Osteoblast (primary cell): ENCODE data around the gene SLC35F5. TPM values are rescaled to one million over a fixed set of nuclear protein-coding genes. Genes with fewer than 3 reads are reported as not detected.

Experiments
- DNase-seq: peaks from one replicate; pipeline ENCODE4 v3.0.0; 2011; ENCODE audit warnings: low spot score, mixed read lengths; ENCODE audit not compliant: insufficient read length; ENCODE audit errors: missing footprints
- H2AFZ ChIP-seq: 2 replicates; pipeline ENCODE4 v1.6.0; 2011; ENCODE audit warnings: mild to moderate bottlenecking, low read length
- H3K27ac ChIP-seq: 2 replicates; pipeline ENCODE4 v1.5.1; 2011; ENCODE audit warnings: mild to moderate bottlenecking, low read depth, low read length, moderate library complexity
- H3K27me3 ChIP-seq: 2 replicates; pipeline ENCODE4 v1.6.0; 2012; ENCODE audit warnings: mild to moderate bottlenecking, control low read depth, inconsistent platforms, low read length, moderate library complexity; ENCODE audit not compliant: insufficient read depth
- H3K36me3 ChIP-seq: 2 replicates; pipeline ENCODE4 v1.5.1; 2011; ENCODE audit warnings: mild to moderate bottlenecking, low read length, control low read depth, moderate library complexity; ENCODE audit not compliant: insufficient read depth
- H3K4me1 ChIP-seq: 2 replicates; pipeline ENCODE4 v1.5.1; 2011; ENCODE audit warnings: mild to moderate bottlenecking, low read length, control low read depth, moderate library complexity; ENCODE audit not compliant: insufficient read depth
- H3K4me2 ChIP-seq: 2 replicates; pipeline ENCODE4 v1.6.0; 2011; ENCODE audit warnings: mild to moderate bottlenecking, low read length; ENCODE audit not compliant: insufficient read depth
- H3K4me3 ChIP-seq: fragments of 200-600 bp; sonication (generic); 3 replicates; pipeline ENCODE4 v1.5.1; 2012; ENCODE audit warnings: mild to moderate bottlenecking, low read length, inconsistent platforms; ENCODE audit not compliant: insufficient read depth
- H3K79me2 ChIP-seq: 2 replicates; pipeline ENCODE4 v1.6.0; 2012; ENCODE audit warnings: mild to moderate bottlenecking, low read length, control low read depth, inconsistent platforms; ENCODE audit not compliant: insufficient read depth
- H3K9me3 ChIP-seq: 2 replicates; pipeline ENCODE4 v1.5.1; 2011; ENCODE audit warnings: low read depth, low read length, control low read depth
- H4K20me1 ChIP-seq: 2 replicates; pipeline ENCODE4 v1.6.0; 2012; ENCODE audit warnings: mild to moderate bottlenecking, low read length, control low read depth; ENCODE audit not compliant: insufficient read depth
- total RNA-seq: library from RNA; depleted of rRNA; stranded (reverse); fragments of >200 nt; gene quantifications from 2 replicates; pipeline ENCODE4 v1.2.3, GENCODE V29; 2012
- TF ChIP-seq, protein P1 (sequence below): IDR thresholded peaks from 2 replicates; pipeline ENCODE4 v1.5.1; 2011; ENCODE audit warnings: mild to moderate bottlenecking, low read depth, low read length, moderate library complexity; ENCODE audit errors: extremely low read depth

SLC35F5 gene
- total RNA-seq, 1 donor, result 245 TPM

DNA sequence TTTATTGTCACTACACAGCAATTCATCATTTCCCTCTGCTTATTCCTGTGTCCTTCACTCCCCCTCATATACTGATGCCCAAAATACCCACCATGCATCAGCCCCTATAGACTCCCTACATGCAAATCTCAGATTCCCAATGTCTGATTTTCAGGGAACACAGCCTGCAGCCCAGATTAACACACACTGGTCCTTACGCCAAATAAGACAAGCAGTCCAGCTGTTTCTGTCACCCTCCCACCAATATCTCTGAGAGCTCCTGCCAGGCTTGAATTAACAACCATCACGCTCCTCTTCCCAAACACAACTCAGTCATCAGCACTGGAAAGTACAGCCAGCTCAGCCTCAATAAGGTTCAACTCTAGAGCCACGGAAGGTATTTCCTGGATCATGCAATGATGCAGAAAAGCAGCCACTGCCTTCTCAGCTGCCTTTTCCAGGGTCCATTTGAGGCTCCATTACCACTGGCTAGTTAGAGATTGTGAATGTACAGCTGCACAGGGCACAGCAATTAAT, 39.0 kb upstream of the SLC35F5 start:
- Histone ChIP-seq H3K27me3 (no peaks in the 10 kb centered on the region), H4K20me1 (no peaks in the 10 kb centered on the region), H3K79me2 (no peaks in the 10 kb centered on the region), H3K4me1 (peaks cover 18% of the 10 kb centered on the region), H3K4me2 (no peak overlapping the region), H3K36me3 (no peaks in the 10 kb centered on the region), H2AFZ (no peak overlapping the region), H3K27ac (no peak overlapping the region), H3K4me3 (no peak overlapping the region), H3K9me3 (no peaks in the 10 kb centered on the region)
- DNase-seq, result no peak
- TF ChIP-seq, protein P1, sequence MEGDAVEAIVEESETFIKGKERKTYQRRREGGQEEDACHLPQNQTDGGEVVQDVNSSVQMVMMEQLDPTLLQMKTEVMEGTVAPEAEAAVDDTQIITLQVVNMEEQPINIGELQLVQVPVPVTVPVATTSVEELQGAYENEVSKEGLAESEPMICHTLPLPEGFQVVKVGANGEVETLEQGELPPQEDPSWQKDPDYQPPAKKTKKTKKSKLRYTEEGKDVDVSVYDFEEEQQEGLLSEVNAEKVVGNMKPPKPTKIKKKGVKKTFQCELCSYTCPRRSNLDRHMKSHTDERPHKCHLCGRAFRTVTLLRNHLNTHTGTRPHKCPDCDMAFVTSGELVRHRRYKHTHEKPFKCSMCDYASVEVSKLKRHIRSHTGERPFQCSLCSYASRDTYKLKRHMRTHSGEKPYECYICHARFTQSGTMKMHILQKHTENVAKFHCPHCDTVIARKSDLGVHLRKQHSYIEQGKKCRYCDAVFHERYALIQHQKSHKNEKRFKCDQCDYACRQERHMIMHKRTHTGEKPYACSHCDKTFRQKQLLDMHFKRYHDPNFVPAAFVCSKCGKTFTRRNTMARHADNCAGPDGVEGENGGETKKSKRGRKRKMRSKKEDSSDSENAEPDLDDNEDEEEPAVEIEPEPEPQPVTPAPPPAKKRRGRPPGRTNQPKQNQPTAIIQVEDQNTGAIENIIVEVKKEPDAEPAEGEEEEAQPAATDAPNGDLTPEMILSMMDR, result no peak

DNA sequence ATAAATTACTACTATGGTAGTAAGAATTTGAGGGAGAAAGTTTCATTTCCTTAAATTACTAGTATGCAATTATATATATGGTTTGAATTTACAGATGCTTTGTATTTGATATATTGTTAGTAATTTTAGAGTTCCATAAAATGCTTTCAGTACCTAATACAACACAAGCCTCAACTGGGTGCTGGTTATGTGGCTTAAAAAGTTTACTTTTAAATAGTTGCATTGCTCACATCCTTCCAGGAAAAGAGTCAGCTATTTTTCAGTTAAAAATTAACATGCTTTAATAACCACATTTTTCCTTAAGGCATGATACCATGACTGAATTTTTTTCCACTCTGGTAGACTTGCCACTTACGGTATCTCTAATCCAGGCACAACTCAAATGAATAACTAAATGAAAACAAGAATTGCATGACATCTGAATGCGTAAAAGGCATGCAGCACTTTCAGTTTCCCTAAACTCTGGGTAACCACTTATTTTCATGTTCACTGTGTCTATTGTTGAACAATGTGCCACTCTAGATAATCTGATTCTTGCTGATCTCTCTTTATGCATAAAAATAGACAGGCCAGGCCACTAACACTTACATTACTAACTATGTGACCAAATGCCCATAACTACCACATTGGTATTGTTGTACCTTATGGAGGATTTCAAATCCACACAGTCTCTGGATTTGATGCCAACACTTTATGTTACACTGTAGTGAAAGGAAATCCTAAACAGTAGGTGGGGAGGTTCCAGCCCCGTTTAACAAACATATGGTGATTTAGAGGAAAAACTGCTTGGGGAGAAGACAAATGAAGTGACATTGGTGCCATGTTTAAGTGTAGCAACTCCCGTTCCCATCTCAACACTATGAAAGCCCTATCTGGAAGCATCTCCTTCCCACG, 35.5 kb upstream of the SLC35F5 start:
- H2AFZ ChIP-seq, result peak overlapping the region; percentile 82
- H3K9me3 ChIP-seq, result no peaks in the 10 kb centered on the region
- peaks cover 18% of the 10 kb centered on the region for H3K4me1 ChIP-seq
- H3K27me3 ChIP-seq, result no peaks in the 10 kb centered on the region
- H3K4me2 ChIP-seq, result peak overlapping the region; percentile 72
- H3K36me3 ChIP-seq, result no peaks in the 10 kb centered on the region
- DNase-seq, result no peak
- H3K79me2 ChIP-seq, result no peaks in the 10 kb centered on the region
- TF ChIP-seq, protein P1, result no peak
- peak overlapping the region; percentile 31 for H3K4me3 ChIP-seq
- H4K20me1 ChIP-seq, result no peaks in the 10 kb centered on the region
- H3K27ac ChIP-seq, result peak overlapping the region; percentile 24

DNA sequence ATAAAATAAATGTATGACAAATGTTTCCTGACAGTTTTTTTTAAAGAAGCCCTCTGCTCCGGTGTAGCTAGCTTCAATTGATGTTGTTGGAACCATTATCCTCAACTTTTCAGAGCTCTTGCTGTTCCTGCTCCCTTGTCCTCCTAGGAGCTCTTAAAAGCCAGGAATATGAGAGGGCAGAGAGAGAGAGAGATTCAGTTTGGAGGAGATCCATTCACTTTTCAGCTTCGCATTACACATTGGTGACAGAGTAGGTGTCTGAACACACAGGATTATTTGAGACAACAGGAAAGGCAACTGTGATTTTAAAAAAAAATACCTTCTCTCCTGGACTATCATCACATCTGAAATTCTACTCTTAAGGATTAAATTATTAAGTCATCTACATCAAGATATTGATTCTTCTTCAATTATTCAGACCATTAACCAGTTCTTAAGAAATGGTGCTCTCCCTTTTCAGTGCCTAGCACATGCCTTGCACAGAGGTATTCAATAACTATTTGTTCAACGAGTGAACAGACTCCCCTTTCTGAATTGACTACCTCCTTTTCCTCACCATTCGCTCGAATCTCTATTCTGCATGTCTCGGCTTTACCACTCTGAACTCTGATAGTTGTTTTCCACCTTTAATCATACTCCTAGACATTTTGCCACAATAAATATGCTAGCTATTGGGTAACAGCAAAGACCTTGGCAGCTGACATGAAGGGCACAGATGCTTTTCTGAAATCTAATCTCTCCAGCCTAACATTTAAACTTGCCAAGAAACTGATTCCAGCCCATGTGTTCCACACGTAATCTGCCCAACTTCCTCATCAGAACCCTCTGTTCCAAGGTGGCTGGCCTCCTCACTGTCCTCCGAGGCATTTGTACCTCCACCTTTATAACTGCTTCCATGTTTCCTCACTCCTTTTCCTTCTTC, 28.6 kb upstream of the SLC35F5 start:
- TF ChIP-seq, protein P1, result no peak

More for the DNA sequence above, 28.6 kb upstream of the SLC35F5 start:
- no peak for DNase-seq
- no peaks in the 10 kb centered on the region for H3K4me1 ChIP-seq
- H3K36me3 ChIP-seq, result no peaks in the 10 kb centered on the region
- no peak overlapping the region for H2AFZ ChIP-seq
- H3K79me2 ChIP-seq, result no peaks in the 10 kb centered on the region
- no peak overlapping the region for H3K4me3 ChIP-seq
- no peak overlapping the region for H3K4me2 ChIP-seq
- no peaks in the 10 kb centered on the region for H3K27me3 ChIP-seq
- H3K9me3 ChIP-seq, result no peaks in the 10 kb centered on the region
- no peak overlapping the region for H3K27ac ChIP-seq
- no peaks in the 10 kb centered on the region for H4K20me1 ChIP-seq
